GM11168 (cell line): Measurements from ENCODE around the gene GLTPD2.

Experiments used
- in situ Hi-C: fragments of 300-500 bp; cut with MboI; formaldehyde crosslinking; loops from one replicate; pipeline ENCODE4 v1.12.0; 2022; ENCODE audit warnings: low sequenced_read_pairs; ENCODE audit not compliant: unreplicated experiment

Gene GLTPD2

DNA sequence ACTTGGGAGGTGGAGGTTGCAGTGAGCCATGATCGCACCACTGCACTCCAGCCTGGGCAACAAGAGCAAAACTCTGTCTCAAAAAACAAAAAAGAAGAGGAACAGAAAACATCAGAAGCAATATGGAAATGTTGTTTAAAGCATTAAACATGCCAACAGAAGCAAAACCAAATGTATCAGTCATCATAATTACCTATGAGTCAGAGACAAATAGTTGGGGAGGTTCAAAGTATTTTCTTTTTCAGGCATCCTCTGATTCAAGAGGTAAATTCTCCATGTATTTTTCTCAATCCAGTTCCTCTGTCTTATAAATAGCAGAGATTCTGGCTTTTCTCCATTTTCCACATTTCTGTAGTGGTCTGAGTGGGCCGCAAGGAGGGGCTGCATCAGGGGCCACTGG is 19.1 kb upstream of the GLTPD2 start:
- in situ Hi-C loops = no loop called here

DNA sequence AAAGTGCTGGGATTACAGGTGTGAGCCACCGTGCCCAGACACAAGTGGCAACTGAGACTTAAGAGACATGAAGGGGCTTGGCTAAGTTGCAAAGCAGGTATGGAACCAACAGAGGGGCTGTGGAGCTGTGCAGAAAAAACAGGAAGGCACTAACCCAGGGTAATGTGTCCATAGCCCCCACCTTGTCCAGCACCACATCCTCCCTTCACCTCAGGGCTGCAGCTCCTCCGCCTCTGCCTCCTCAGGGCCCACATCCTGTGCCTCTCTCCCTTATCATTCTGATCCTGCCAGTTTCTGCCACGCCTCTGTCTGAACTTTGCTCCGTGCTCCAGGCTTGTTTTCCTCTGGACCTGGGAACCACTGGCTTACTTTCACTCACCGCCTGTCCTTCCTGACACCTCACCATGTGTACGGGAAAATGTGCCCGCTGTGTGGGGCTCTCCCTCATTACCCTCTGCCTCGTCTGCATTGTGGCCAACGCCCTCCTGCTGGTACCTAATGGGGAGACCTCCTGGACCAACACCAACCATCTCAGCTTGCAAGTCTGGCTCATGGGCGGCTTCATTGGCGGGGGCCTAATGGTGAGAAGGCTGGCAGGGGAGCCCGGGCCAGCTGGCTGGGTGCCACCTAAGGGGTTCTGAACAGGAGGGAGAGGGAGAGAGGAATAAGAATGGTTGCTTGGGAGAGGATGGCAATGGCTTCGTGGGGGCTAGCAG is 17.1 kb upstream of the GLTPD2 start, which contains the start of gene TM4SF5:
Gene TM4SF5, plus strand, starts transcription at position 368 of the 716 bp plus-strand sequence. Its CDS starts 37 bp downstream, at position 405.
- in situ Hi-C loops = no loop called here

DNA sequence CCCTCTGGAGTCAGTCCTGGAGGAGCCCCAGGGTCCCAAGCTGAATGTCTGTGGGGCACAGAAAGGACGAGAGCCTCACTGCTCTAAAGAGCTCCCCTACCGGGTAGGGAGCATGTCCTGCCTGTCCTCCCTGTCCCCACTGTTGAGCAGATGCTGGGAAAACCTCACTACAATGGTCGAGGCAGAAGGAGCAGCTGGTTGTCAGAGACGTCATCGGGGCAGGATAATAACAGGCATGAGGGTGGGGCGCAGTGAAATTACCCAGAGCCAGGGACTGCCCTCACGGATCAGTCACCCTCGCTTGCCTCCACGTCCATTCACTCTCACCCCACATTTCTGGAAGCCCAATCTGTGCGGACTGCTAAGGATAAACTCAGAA is 16.5 kb upstream of the GLTPD2 start:
- in situ Hi-C loops = no loop called here

DNA sequence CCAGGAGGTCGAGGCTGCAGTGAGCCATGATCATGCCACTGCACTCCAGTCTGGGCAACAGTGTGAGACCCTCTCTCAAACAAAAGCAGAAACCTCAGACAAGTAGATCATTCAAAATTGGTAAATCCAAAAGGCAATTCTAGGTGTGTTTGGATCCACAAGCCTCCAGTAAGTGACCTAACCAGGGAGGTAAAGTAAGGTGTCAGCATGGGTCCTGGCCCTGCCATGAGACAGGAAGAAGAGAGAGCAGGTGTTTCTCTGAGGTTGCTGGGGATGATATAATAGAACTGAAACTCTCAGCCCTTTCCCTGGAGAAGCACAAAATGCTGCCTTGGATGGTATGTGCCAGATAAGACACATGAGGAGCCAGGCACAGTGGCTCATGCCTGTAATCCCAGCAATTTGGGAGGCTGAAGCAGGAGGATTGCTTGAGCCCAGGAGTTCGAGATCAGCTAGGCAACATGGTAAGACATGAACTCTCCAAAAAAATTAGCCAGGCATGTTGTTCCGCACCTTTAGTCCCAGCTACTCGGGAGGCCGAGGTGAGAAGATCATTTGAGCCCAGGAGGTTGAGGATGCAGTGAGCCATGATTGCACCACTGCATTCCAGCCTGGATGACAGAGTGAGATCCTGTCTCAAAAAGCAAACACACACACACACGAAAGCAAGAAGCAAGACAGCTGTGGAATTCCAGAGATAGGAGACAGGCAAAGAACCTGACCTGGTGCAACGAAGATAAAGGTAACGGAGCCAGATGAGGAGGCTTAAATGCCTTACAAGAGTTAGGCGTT is 10.6 kb upstream of the GLTPD2 start:
- in situ Hi-C loops = no loop called here

DNA sequence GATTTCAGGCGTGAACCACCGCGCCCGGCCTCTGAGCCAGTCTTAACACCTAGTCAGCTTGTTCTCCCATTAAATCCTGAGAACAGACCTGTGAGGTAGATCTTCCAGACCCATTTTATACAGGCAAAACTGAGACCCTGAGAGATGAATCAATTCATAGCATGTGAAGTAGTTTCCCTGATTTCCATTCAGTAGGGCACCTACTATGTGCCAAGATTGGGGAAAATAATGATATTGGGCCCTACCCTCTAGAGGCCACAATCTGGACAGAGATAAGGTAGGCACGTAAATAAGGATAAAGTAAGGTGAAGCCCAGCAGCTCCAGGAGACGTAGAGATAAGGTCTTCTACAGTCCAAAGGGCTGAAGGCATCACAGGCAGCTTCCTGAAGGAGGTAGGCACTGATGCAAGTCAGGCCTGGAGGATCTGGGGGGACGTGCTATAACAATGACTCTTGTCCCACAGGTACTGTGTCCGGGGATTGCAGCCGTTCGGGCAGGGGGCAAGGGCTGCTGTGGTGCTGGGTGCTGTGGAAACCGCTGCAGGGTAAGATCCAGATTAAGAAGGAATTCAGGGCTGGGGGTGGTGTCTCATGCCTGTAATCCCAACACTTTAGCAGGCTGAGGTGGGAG is 8.3 kb upstream of the GLTPD2 start:
- in situ Hi-C loops = no loop called here

GRCh38 chr17:4782652-4783051 is 6.1 kb upstream of the GLTPD2 start:
- in situ Hi-C loops = no loop called here

DNA sequence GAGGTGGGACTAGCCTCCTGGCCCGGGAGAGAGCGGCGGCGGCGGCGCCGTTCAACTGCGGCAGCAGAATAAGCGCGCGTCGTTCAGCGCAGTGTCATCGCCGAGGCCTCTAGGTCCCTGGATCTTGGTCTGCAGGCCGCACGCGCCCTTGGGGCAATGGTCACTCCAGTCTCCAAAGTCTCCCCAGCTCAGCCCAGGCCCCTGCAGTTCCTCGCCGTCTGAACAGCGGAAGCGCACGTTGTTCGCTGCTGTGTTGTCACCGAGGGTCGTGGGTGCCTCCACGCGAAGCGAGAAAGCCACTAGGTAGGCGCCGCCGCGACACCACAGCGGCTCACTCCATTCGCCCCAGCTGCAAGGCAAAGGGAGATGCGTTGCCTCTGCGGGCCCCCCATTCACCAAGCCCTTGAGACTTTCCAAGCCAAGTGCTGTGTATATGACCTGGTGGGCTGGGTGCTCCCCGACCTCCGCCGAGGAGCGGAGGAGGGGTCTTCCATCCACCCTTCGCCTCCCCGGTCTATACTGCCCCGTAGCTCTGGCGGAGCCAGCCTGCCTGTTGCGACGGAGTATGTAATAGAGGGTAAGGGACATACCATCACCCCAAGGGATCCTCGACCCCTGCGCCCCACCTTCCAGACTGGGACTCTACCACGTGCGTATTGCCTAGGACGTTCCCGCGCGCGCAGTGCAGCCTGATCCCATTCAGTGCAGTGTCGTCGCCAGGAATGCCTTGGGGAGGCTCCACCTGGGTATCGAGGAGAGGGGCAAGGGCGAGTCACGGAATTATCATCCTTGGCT is 3.3 kb upstream of the GLTPD2 start:
- in situ Hi-C loops = no loop called here

GRCh38 chr17:4786106-4786511 is 2.7 kb upstream of the GLTPD2 start, which contains the start of gene VMO1:
Gene VMO1 (minus strand): TSS chr17:4786364. CDS start chr17:4786352, 12 bp downstream.
- in situ Hi-C loops = no loop called here

DNA sequence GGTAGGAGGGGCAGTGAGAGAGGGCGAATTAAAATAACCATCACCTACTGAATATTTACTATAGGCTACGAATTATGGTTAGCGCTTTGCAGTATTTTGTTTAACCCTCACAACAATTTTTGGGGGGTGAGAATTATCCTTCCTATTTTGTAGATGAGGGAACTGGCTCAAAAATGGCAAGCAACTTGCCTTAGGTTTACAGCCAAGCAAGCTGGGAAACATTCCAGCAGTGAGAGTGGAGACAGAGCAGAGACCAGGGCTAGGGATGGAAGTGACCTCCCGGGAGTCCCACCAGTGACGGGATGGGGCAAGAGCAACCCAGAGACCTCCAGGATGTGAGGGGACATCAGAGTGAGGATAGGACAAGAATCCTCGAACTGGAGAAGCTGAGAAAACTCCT is 2.2 kb upstream of the GLTPD2 start:
- in situ Hi-C loops = no loop called here

GRCh38 chr17:4788159-4788806 is 481 bp upstream of the GLTPD2 start:
- in situ Hi-C loops = no loop called here

GRCh38 chr17:4789701-4789950 is 862 bp downstream of the GLTPD2 start:
- in situ Hi-C loops = no loop called here

- in situ Hi-C loops = no loop called here
Observed at GRCh38 chr17:4789951-4790704, 1.4 kb downstream of the GLTPD2 start.

- in situ Hi-C loops = no loop called here
Observed at GRCh38 chr17:4790705-4791088, 1.9 kb downstream of the GLTPD2 start.

DNA sequence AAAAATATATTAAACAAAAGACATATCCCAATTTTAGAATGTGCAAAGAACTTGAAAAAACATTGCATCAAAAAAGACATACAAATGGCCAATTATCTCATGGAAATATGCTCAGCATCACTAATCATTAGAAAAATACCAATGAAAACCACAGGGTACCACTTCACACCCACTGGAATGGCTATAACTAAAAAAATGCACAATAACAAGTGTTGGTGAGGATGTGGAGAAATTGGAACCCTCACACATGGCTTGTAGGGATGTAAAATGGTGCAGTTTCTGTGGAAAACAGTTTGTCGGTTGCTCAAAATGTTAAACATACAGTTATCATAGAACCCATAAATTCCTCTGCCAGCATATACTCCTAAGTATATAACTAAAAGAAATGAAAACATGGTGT is 6.4 kb downstream of the GLTPD2 start:
- in situ Hi-C loops = no loop called here

GRCh38 chr17:4796552-4796920 is 7.8 kb downstream of the GLTPD2 start:
- in situ Hi-C loops = no loop called here

- in situ Hi-C loops = loop anchor here (10.0 kb wide), 1 partner anchor 84 kb away; no protein-coding TSS in a partner anchor
Observed at GRCh38 chr17:4800462-4801196, 11.9 kb downstream of the GLTPD2 start.

DNA sequence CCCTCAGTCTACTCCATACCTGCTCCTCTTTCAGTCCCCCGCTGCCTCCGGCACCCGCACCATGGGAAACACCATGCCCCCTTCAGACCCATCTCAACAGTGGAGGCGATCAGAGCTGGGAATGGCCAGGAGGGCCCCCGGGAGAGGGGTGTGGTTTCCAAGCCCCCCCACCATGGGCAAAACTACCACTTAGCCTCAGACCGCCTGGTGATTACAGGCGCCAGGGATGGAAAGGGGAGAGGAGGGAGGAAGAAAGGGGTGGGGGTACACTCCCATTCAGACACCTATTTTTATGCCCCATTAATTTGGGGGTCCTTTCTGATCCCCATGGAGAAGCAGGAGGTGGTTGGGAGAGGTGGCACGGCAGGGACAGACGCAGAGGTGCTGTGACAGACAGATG is 13.5 kb downstream of the GLTPD2 start, which contains the start of gene C17orf114:
Gene C17orf114, minus strand, starts transcription at position 101 of the 400 bp plus-strand sequence.
- in situ Hi-C loops = loop anchor here (10.0 kb wide), 1 partner anchor 83 kb away; no protein-coding TSS in a partner anchor

GRCh38 chr17:4806456-4806776 is 17.7 kb downstream of the GLTPD2 start:
- in situ Hi-C loops = loop anchor here (10.0 kb wide), 1 partner anchor 78 kb away; no protein-coding TSS in a partner anchor
